Astrocyte (in vitro differentiated cells and primary cell): ENCODE results near the gene NARS2. TPM values are rescaled to one million over a fixed set of nuclear protein-coding genes. Genes with fewer than 3 reads are reported as not detected.

ENCODE experiments used
- DNase-seq: peaks from one replicate; pipeline ENCODE4 v3.0.0-alpha.2; 2010; ENCODE audit warnings: low read depth
- FAIRE-seq: peaks from 2 replicates; lab custom pipeline; 2011; peaks lifted over from hg19 to GRCh38; lab: Jason Lieb, UNC
- H2AFZ ChIP-seq: 2 replicates; pipeline ENCODE4 v1.6.0; 2012; ENCODE audit warnings: low read depth, low read length, inconsistent platforms
- H3K27ac ChIP-seq: 2 replicates; pipeline ENCODE4 v1.5.1; 2011; ENCODE audit warnings: low read depth, low read length, inconsistent platforms
- H3K27me3 ChIP-seq: 2 replicates; pipeline ENCODE4 v1.6.0; 2011; ENCODE audit warnings: low read length, inconsistent platforms; ENCODE audit not compliant: insufficient read depth
- H3K36me3 ChIP-seq: 2 replicates; pipeline ENCODE4 v1.5.1; 2011; ENCODE audit warnings: low read length, inconsistent platforms; ENCODE audit not compliant: insufficient read depth
- H3K4me1 ChIP-seq: 2 replicates; pipeline ENCODE4 v1.5.1; 2011; ENCODE audit warnings: low read length, inconsistent platforms; ENCODE audit not compliant: insufficient read depth
- H3K4me2 ChIP-seq: 2 replicates; pipeline ENCODE4 v1.6.0; 2012; ENCODE audit warnings: low read length, inconsistent platforms
- H3K4me3 ChIP-seq: 2 replicates; pipeline ENCODE4 v1.5.1; 2011; ENCODE audit warnings: low read depth, mild to moderate bottlenecking, low read length, inconsistent platforms; ENCODE audit not compliant: insufficient read depth
- H3K79me2 ChIP-seq: 2 replicates; pipeline ENCODE4 v1.6.0; 2012; ENCODE audit warnings: mild to moderate bottlenecking, low read length, inconsistent platforms; ENCODE audit not compliant: insufficient read depth
- H3K9ac ChIP-seq: 2 replicates; pipeline ENCODE4 v1.6.0; 2012; ENCODE audit warnings: mild to moderate bottlenecking, low read length, inconsistent platforms
- H3K9me3 ChIP-seq: 2 replicates; pipeline ENCODE4 v1.5.1; 2012; ENCODE audit warnings: low read depth, mild to moderate bottlenecking, low read length, inconsistent platforms; ENCODE audit not compliant: insufficient read depth
- H4K20me1 ChIP-seq: 2 replicates; pipeline ENCODE4 v1.6.0; 2012; ENCODE audit warnings: low read length, inconsistent platforms; ENCODE audit not compliant: insufficient read depth
- H3K27ac Mint-ChIP-seq: one replicate; pipeline ENCODE4 v1.8.0; 2021; ENCODE audit warnings: mild to moderate bottlenecking, mixed read lengths; ENCODE audit not compliant: unreplicated experiment
- H3K27me3 Mint-ChIP-seq: one replicate; pipeline ENCODE4 v1.8.0; 2021; ENCODE audit warnings: low read depth, mixed read lengths; ENCODE audit not compliant: unreplicated experiment
- H3K36me3 Mint-ChIP-seq: one replicate; pipeline ENCODE4 v1.8.0; 2021; ENCODE audit warnings: low read depth, mixed read lengths; ENCODE audit not compliant: unreplicated experiment
- H3K4me1 Mint-ChIP-seq: one replicate; pipeline ENCODE4 v1.8.0; 2021; ENCODE audit warnings: low read depth, mixed read lengths; ENCODE audit not compliant: unreplicated experiment
- H3K4me3 Mint-ChIP-seq: one replicate; pipeline ENCODE4 v1.8.0; 2021; ENCODE audit warnings: mild to moderate bottlenecking, moderate library complexity, mixed read lengths; ENCODE audit not compliant: unreplicated experiment
- H3K9me3 Mint-ChIP-seq: one replicate; pipeline ENCODE4 v1.8.0; 2021; ENCODE audit warnings: mild to moderate bottlenecking, mixed read lengths; ENCODE audit not compliant: unreplicated experiment
- EZH2 ChIP-seq: IDR thresholded peaks from 2 replicates; pipeline ENCODE4 v1.6.1; 2012; ENCODE audit warnings: mild to moderate bottlenecking, low read length, inconsistent platforms; ENCODE audit not compliant: insufficient read depth
- total RNA-seq: library from RNA; stranded (reverse); gene quantifications from 2 replicates; pipeline ENCODE4 v1.2.1, GENCODE V29; 2021
- TF ChIP-seq, protein P1 (sequence below): IDR thresholded peaks from 2 replicates; pipeline ENCODE4 v1.5.1; 2011; ENCODE audit warnings: low read depth, mild to moderate bottlenecking, inconsistent platforms, low read length, moderate library complexity; ENCODE audit not compliant: insufficient read depth

Gene NARS2
- total RNA-seq, 1 donor from 2014 or later = 10.1 TPM

DNA sequence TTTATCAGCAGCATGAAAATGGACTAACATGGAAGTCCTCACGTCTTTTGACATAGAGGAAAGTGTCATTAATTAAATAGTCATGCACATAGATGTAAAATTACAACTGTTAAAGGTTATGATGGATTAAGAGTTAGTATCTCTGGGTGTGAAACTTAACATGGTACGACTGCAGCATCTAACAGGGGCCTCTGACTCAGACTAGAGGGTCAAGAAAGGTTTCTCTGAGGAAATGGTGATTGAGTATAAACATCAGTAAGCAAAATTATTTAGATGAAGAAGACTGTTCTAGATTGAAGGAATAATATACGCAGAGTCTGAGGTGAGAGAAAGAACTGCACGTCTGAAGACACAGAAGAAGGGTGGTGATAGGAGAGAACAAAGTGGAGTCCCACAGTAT, 114.9 kb downstream of the NARS2 start:
- no peak overlapping the region for H3K27ac Mint-ChIP-seq
- TF ChIP-seq, protein P1, sequence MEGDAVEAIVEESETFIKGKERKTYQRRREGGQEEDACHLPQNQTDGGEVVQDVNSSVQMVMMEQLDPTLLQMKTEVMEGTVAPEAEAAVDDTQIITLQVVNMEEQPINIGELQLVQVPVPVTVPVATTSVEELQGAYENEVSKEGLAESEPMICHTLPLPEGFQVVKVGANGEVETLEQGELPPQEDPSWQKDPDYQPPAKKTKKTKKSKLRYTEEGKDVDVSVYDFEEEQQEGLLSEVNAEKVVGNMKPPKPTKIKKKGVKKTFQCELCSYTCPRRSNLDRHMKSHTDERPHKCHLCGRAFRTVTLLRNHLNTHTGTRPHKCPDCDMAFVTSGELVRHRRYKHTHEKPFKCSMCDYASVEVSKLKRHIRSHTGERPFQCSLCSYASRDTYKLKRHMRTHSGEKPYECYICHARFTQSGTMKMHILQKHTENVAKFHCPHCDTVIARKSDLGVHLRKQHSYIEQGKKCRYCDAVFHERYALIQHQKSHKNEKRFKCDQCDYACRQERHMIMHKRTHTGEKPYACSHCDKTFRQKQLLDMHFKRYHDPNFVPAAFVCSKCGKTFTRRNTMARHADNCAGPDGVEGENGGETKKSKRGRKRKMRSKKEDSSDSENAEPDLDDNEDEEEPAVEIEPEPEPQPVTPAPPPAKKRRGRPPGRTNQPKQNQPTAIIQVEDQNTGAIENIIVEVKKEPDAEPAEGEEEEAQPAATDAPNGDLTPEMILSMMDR = no peak
- no peak for TF ChIP-seq EZH2
- Histone ChIP-seq H3K27ac (no peak overlapping the region), H2AFZ (no peak overlapping the region), H3K4me1 (peaks cover 7% of the 10 kb centered on the region), H4K20me1 (no peaks in the 10 kb centered on the region), H3K9me3 (no peaks in the 10 kb centered on the region), H3K27me3 (no peaks in the 10 kb centered on the region), H3K4me3 (no peak overlapping the region), H3K36me3 (no peaks in the 10 kb centered on the region), H3K9ac (no peak overlapping the region), H3K4me2 (no peak overlapping the region), H3K79me2 (no peaks in the 10 kb centered on the region)
- H3K9me3 Mint-ChIP-seq = no peaks in the 10 kb centered on the region
- FAIRE-seq (no peak), DNase-seq (no peak)
- peaks cover 5% of the 10 kb centered on the region for H3K4me1 Mint-ChIP-seq
- H3K27me3 Mint-ChIP-seq = no peaks in the 10 kb centered on the region
- H3K4me3 Mint-ChIP-seq = no peak overlapping the region
- peaks cover 7% of the 10 kb centered on the region for H3K36me3 Mint-ChIP-seq

DNA sequence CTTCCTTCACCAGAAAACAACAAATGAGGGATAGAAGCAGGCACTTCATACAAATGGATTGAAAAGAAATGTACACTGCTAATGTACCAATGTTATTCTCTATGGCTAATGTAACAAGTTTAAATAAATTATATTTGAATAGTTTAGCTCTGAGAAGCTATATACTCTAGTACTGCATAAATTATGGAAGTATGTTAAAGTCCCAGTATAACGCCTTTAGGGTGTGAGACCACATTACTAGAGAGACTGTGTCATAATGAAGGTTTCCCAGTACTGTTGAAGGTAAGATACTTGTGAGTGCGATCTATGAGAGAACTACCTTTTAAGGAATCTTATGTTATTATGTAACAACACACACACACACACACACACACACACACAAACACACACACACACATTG, 117.2 kb downstream of the NARS2 start:
- H3K27ac ChIP-seq = no peak overlapping the region
- no peak overlapping the region for H2AFZ ChIP-seq
- no peaks in the 10 kb centered on the region for H3K27me3 ChIP-seq
- TF ChIP-seq, protein P1 = no peak
- TF ChIP-seq EZH2 = no peak
- no peaks in the 10 kb centered on the region for H3K9me3 ChIP-seq
- no peaks in the 10 kb centered on the region for H3K27me3 Mint-ChIP-seq
- H3K9me3 Mint-ChIP-seq = peaks cover 1% of the 10 kb centered on the region
- H4K20me1 ChIP-seq = no peaks in the 10 kb centered on the region
- no peak overlapping the region for H3K27ac Mint-ChIP-seq
- no peak overlapping the region for H3K4me3 Mint-ChIP-seq
- no peak overlapping the region for H3K4me3 ChIP-seq
- no peak for FAIRE-seq
- H3K36me3 Mint-ChIP-seq = peaks cover 2% of the 10 kb centered on the region
- no peak for DNase-seq
- no peaks in the 10 kb centered on the region for H3K36me3 ChIP-seq
- H3K4me1 ChIP-seq = peaks cover 7% of the 10 kb centered on the region
- no peak overlapping the region for H3K4me2 ChIP-seq
- peaks cover 15% of the 10 kb centered on the region for H3K4me1 Mint-ChIP-seq
- no peaks in the 10 kb centered on the region for H3K79me2 ChIP-seq
- no peak overlapping the region for H3K9ac ChIP-seq

DNA sequence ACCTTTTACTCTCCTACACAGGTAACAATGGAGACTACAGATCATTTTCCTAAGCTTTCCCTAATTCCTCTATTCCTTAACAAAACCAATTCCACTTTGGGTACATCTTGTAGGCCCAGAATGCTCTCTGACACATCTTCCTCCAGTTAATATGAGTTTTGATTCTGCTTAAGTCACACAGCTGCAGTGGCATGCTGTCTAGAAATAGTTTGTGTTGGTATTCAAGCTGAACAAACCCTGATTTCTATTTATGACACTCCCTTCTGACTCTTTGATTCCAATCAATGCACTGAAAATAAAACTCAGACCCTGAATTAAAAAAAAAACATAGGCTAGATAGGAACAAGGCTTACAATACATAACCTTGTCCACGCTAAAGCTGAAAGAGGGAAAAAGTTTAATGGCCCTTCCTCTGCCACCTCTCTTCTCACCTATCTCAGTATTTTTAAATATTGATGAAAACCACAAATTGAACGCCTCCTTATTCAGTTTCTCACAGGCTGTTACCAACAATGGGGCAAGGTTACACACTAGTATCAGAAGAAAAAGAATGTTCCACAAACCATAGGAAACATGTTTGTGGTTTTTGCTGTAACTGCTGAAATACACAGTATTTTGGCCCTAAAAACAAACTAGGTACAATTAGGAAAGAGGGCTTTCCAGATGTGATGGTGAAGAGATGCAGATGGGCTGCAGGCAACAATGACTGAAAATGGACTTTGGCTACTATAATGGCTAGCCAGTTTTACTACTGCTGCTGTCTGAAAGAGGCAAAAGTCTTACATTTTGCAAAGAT, 121.3 kb downstream of the NARS2 start:
- no peak overlapping the region for H3K27ac ChIP-seq
- no peak for FAIRE-seq

More for the DNA sequence above, 121.3 kb downstream of the NARS2 start:
- H3K9ac ChIP-seq = no peak overlapping the region
- H3K79me2 ChIP-seq = no peaks in the 10 kb centered on the region
- H3K36me3 Mint-ChIP-seq = no peaks in the 10 kb centered on the region
- no peaks in the 10 kb centered on the region for H3K36me3 ChIP-seq
- no peak overlapping the region for H3K4me2 ChIP-seq
- H3K4me1 Mint-ChIP-seq = peaks cover 17% of the 10 kb centered on the region
- H3K27me3 Mint-ChIP-seq = no peaks in the 10 kb centered on the region
- no peaks in the 10 kb centered on the region for H3K9me3 ChIP-seq
- no peak overlapping the region for H3K4me3 Mint-ChIP-seq
- TF ChIP-seq EZH2 = no peak
- TF ChIP-seq, protein P1 = no peak
- DNase-seq = peak; percentile 47
- no peaks in the 10 kb centered on the region for H4K20me1 ChIP-seq
- no peaks in the 10 kb centered on the region for H3K27me3 ChIP-seq
- H3K4me3 ChIP-seq = no peak overlapping the region
- no peak overlapping the region for H2AFZ ChIP-seq
- no peaks in the 10 kb centered on the region for H3K4me1 ChIP-seq
- H3K27ac Mint-ChIP-seq = no peak overlapping the region
- peaks cover 1% of the 10 kb centered on the region for H3K9me3 Mint-ChIP-seq
